Activated CD4-positive, alpha-beta T cell treated with anti-CD3 and anti-CD28 coated beads, Interleukin-2, amount 10 ng/mL, durations not matched to agents 7 days and 5 days (primary cell): ENCODE measurements around the gene ACAA2. TPM values are rescaled to one million over a fixed set of nuclear protein-coding genes. Genes with fewer than 3 reads are reported as not detected.

Experiments used
- CTCF ChIA-PET: fragments of 350-600 bp; sonication (Branson Sonifier 250); formaldehyde crosslinking; loops from one replicate; lab custom pipeline; 2021; ENCODE audit warnings: antibody characterized with exemption; lab: Charles Lee
- POLR2A ChIA-PET: fragments of 350-600 bp; sonication (Branson Sonifier 250); formaldehyde crosslinking; loops from one replicate; lab custom pipeline; 2021; ENCODE audit warnings: antibody characterized with exemption; lab: Charles Lee
- DNase-seq: peaks from one replicate; pipeline ENCODE4 v3.0.0-alpha.2; 2020
- H3K27ac Mint-ChIP-seq: one replicate; pipeline ENCODE4 v1.8.0; 2021; ENCODE audit warnings: mild to moderate bottlenecking, moderate library complexity, mixed read lengths
- H3K27me3 Mint-ChIP-seq: one replicate; pipeline ENCODE4 v1.8.0; 2021; ENCODE audit warnings: mixed read lengths
- H3K36me3 Mint-ChIP-seq: one replicate; pipeline ENCODE4 v1.8.0; 2021; ENCODE audit warnings: low read depth, mixed read lengths
- H3K4me1 Mint-ChIP-seq: one replicate; pipeline ENCODE4 v1.8.0; 2021; ENCODE audit warnings: mixed read lengths
- H3K4me3 Mint-ChIP-seq: one replicate; pipeline ENCODE4 v1.8.0; 2021; ENCODE audit warnings: mild to moderate bottlenecking, moderate library complexity, mixed read lengths
- H3K9me3 Mint-ChIP-seq: one replicate; pipeline ENCODE4 v1.8.0; 2021; ENCODE audit warnings: mixed read lengths
- total RNA-seq, 2 experiments: library from RNA; stranded (reverse); gene quantifications; one replicate each; pipeline ENCODE4 v1.2.3, GENCODE V29; 2021

Gene ACAA2, protein sequence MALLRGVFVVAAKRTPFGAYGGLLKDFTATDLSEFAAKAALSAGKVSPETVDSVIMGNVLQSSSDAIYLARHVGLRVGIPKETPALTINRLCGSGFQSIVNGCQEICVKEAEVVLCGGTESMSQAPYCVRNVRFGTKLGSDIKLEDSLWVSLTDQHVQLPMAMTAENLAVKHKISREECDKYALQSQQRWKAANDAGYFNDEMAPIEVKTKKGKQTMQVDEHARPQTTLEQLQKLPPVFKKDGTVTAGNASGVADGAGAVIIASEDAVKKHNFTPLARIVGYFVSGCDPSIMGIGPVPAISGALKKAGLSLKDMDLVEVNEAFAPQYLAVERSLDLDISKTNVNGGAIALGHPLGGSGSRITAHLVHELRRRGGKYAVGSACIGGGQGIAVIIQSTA
- total RNA-seq: 10 to 100 TPM; 88.3 to 91.2 TPM

DNA sequence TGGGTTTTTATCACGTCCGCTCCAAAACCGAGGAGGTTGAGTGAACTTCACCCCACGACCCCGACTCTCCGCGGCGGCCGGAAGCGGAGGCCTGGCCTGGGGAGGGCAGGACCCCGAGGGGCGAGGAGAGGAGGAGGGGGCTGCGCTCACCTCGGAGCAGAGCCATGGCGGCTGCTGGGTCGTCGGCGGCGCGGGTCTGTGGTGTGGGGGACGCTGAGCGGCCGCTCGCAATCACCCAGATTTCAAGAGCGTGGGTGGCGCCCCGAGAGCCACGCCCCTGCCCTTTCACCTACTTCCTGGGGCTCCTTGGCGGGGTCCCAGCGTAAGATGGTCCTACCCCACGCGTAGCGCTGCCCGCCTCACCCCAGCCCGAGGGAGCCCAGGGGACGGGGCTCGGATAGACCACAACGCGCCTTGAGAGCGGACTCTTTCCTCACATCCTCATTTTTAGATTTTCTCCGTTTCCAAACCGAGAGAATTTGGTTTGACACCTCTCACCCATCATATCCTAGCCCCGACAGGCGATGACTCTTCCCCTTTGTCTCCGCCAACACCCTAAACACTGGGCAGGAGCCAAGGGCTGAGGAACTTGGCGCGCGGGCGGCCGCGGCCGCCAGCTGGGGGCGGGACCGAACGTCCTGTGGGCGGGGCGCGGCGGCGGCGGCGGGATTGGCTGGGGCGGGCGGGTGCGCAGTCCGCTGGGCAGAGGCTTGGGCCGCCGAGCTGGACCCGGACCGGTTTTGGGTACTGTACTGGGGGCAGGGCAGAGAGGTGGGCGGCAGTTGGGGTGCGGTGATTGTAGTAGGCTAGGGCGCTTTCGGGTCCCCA, at the start of gene ACAA2:
Gene ACAA2, minus strand, starts transcription at position 215 of the 828 bp plus-strand sequence. Its CDS starts 49 bp downstream, at position 166.
- Mint-ChIP-seq H3K9me3 (peaks cover 14% of the 10 kb centered on the region), H3K4me1 (peaks cover 59% of the 10 kb centered on the region), H3K27ac (peak within 1 kb of the TSS; percentile 99), H3K4me3 (peak within 1 kb of the TSS; percentile 97), H3K36me3 (peaks cover 63% of the 10 kb centered on the region), H3K27me3 (no peaks in the 10 kb centered on the region)
- DNase-seq: peak; percentile 80
- CTCF ChIA-PET: no interaction called here
- POLR2A ChIA-PET: no interaction called here

- Mint-ChIP-seq H3K27me3 (no peaks in the 10 kb centered on the region), H3K36me3 (no peaks in the 10 kb centered on the region), H3K4me1 (no peaks in the 10 kb centered on the region), H3K9me3 (no peaks in the 10 kb centered on the region), H3K4me3 (no peak overlapping the region), H3K27ac (no peak overlapping the region)
- ChIA-PET CTCF (interaction anchor here (0.6 to 1.1 kb wide), 3 partner anchors 13 to 352 kb away, joined by 3 to 5 read pairs (median 4); no protein-coding TSS in a partner anchor), POLR2A (no interaction called here)
- DNase-seq: no peak
Measured at GRCh38 chr18:49862656-49863385, 49.5 kb upstream of the ACAA2 start.

- no peak overlapping the region for H3K4me3 Mint-ChIP-seq
- ChIA-PET POLR2A (no interaction called here), CTCF (interaction anchor here (1.0 to 1.6 kb wide), 3 partner anchors 13 to 302 kb away, joined by 3 read pairs; no protein-coding TSS in a partner anchor)
- no peak overlapping the region for H3K27ac Mint-ChIP-seq
- H3K36me3 Mint-ChIP-seq: no peaks in the 10 kb centered on the region
- H3K4me1 Mint-ChIP-seq: no peaks in the 10 kb centered on the region
- H3K27me3 Mint-ChIP-seq: no peaks in the 10 kb centered on the region
- peak; percentile 13 for DNase-seq
- H3K9me3 Mint-ChIP-seq: no peaks in the 10 kb centered on the region
Measured at GRCh38 chr18:49861659-49862058, 48.3 kb upstream of the ACAA2 start.

GRCh38 chr18:49859725-49860124, 46.4 kb upstream of the ACAA2 start:
- Mint-ChIP-seq H3K27me3 (no peaks in the 10 kb centered on the region), H3K36me3 (no peaks in the 10 kb centered on the region), H3K4me3 (no peak overlapping the region), H3K27ac (no peak overlapping the region), H3K4me1 (no peaks in the 10 kb centered on the region), H3K9me3 (no peaks in the 10 kb centered on the region)
- DNase-seq: no peak
- ChIA-PET POLR2A (no interaction called here), CTCF (interaction anchor here (0.6 to 2.1 kb wide), 5 partner anchors 14 to 345 kb away, joined by 3 to 8 read pairs (median 4); no protein-coding TSS in a partner anchor)

GRCh38 chr18:49859021-49859359, 45.7 kb upstream of the ACAA2 start:
- no peak overlapping the region for H3K27ac Mint-ChIP-seq
- no peaks in the 10 kb centered on the region for H3K4me1 Mint-ChIP-seq
- no peak for DNase-seq
- no peaks in the 10 kb centered on the region for H3K36me3 Mint-ChIP-seq
- H3K9me3 Mint-ChIP-seq: no peaks in the 10 kb centered on the region
- ChIA-PET POLR2A (no interaction called here), CTCF (interaction anchor here (0.7 to 2.1 kb wide), 13 partner anchors 10 to 399 kb away, joined by 3 to 8 read pairs (median 3); partner anchors contain the start of gene DYM)
- no peak overlapping the region for H3K4me3 Mint-ChIP-seq
- no peaks in the 10 kb centered on the region for H3K27me3 Mint-ChIP-seq

- no peak overlapping the region for H3K4me3 Mint-ChIP-seq
- peak; percentile 61 for DNase-seq
- CTCF ChIA-PET: interaction anchor here (0.6 to 2.1 kb wide), 16 partner anchors 10 to 855 kb away, joined by 3 to 8 read pairs (median 3); partner anchors contain the start of gene DYM
- POLR2A ChIA-PET: no interaction called here
- no peaks in the 10 kb centered on the region for H3K36me3 Mint-ChIP-seq
- H3K27me3 Mint-ChIP-seq: no peaks in the 10 kb centered on the region
- H3K27ac Mint-ChIP-seq: no peak overlapping the region
- H3K4me1 Mint-ChIP-seq: no peaks in the 10 kb centered on the region
- no peaks in the 10 kb centered on the region for H3K9me3 Mint-ChIP-seq
Measured at GRCh38 chr18:49858309-49859020, 45.1 kb upstream of the ACAA2 start.

DNA sequence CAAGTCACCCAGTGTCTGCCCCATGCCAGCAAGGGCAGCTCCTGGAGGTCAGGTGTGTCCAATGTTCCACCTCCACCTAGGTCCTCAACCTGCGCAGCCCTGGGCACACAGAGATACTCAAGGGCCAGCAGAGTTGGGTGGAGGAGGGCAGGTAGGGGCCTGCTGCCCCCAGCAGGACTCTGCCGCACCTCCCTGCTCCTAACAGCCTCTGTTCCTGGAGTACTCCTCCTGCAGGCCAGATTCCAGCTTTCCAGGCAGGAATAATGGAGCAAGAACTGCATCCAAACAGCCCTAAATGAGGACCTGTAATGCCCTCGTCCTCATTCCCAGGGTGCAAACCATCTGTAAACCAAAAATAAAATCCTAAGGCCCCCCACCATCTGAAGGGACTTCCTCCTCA, 44.4 kb upstream of the ACAA2 start:
- ChIA-PET POLR2A (no interaction called here), CTCF (interaction anchor here (1.1 to 1.5 kb wide), 7 partner anchors 9 to 397 kb away, joined by 3 to 8 read pairs (median 3); partner anchors contain the start of gene DYM)
- Mint-ChIP-seq H3K4me1 (no peaks in the 10 kb centered on the region), H3K4me3 (no peak overlapping the region), H3K9me3 (no peaks in the 10 kb centered on the region), H3K27ac (no peak overlapping the region), H3K36me3 (no peaks in the 10 kb centered on the region), H3K27me3 (no peaks in the 10 kb centered on the region)
- no peak for DNase-seq

DNA sequence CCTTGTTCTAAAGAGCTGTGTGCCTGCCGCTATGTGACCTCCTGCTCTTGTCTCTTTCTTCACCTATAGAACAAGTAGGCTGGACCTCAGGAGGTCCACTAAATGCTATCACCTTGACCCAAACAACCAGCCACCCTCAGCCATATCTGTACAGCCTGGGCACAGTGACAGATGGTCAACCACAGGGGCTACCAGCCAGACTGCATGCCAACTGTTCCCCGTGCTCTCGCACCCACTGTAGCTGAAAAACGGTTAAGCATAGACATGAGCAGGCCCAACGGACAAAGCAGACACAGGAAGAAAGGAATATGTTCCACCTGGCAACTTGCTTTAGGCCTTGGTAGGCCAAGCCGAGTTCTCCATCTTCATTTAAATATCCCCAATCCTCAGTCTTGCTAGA, 43.2 kb upstream of the ACAA2 start:
- H3K36me3 Mint-ChIP-seq: no peaks in the 10 kb centered on the region
- DNase-seq: no peak
- H3K27ac Mint-ChIP-seq: no peak overlapping the region
- H3K4me3 Mint-ChIP-seq: no peak overlapping the region
- CTCF ChIA-PET: interaction anchor here (1.0 kb wide), 1 partner anchor 20 kb away, joined by 3 read pairs; no protein-coding TSS in a partner anchor
- POLR2A ChIA-PET: no interaction called here
- H3K9me3 Mint-ChIP-seq: no peaks in the 10 kb centered on the region
- no peaks in the 10 kb centered on the region for H3K27me3 Mint-ChIP-seq
- H3K4me1 Mint-ChIP-seq: no peaks in the 10 kb centered on the region

DNA sequence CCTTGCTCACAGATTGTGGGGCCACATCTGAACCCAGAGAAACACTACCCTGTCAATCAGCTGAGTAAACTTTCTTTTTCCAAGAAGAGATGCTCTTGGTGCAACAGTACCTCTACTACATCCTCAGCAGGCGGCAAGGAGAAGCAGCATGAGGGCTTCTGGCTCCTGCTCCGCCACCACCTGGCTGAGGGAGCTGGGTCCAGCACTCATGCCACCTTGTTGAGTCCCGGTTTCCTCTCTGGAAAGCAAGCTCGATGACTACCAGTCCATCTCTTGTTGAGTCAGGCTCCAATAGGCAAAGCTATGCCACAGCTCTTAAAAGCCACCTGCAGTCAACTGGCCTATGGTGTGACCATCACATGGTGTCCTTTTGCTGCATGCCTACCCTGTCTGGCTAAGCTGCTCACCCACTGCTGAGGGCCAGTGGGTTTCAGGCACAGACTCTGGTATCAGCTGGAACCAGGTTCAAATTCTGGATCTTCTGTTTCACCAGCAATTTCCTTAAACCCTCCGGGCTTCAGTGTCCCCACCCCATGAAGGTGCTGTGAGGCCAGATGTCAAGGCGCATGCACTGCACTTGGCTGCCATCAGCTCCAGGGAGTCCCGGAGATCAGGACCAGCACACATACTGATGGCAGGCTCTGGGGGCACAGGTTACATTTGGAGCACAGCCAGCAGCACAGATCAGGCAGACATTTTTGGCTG, 42.5 kb upstream of the ACAA2 start:
- Mint-ChIP-seq H3K4me3 (no peak overlapping the region), H3K4me1 (no peaks in the 10 kb centered on the region), H3K27me3 (no peaks in the 10 kb centered on the region), H3K9me3 (no peaks in the 10 kb centered on the region), H3K27ac (no peak overlapping the region), H3K36me3 (no peaks in the 10 kb centered on the region)
- CTCF ChIA-PET: interaction anchor here (1.0 to 1.1 kb wide), 2 partner anchors 11 to 20 kb away, joined by 3 read pairs; no protein-coding TSS in a partner anchor
- POLR2A ChIA-PET: no interaction called here
- no peak for DNase-seq

- Mint-ChIP-seq H3K4me1 (no peaks in the 10 kb centered on the region), H3K27ac (no peak overlapping the region), H3K36me3 (no peaks in the 10 kb centered on the region), H3K4me3 (no peak overlapping the region), H3K9me3 (no peaks in the 10 kb centered on the region), H3K27me3 (no peaks in the 10 kb centered on the region)
- POLR2A ChIA-PET: interaction anchor here (0.7 kb wide), 1 partner anchor 95 kb away, joined by 3 read pairs; no protein-coding TSS in a partner anchor
- no peak for DNase-seq
- CTCF ChIA-PET: no interaction called here
Measured at GRCh38 chr18:49854681-49855080, 41.3 kb upstream of the ACAA2 start.

DNA sequence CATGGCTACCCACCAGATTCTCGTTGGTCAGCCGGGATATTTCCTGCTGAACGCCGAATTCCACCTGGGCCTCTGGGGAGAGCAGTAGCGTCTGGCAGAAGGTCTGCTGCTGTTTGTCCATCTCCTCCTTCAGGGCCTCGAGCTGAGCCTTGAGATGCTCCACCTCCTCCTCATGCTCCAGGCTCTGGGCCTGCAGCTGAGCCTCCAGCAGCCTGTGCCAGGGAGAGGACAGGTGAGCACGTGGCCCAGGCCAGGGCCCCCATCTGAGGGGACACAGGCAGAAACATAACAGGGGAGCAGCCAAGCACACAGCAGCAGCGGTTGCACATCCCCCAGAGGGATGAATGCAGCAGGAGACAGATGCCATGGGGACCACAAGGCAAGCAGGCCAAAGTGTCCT, 40.1 kb upstream of the ACAA2 start:
- no peaks in the 10 kb centered on the region for H3K9me3 Mint-ChIP-seq
- no peak overlapping the region for H3K27ac Mint-ChIP-seq
- ChIA-PET CTCF (no interaction called here), POLR2A (no interaction called here)
- peaks cover 1% of the 10 kb centered on the region for H3K4me1 Mint-ChIP-seq
- H3K36me3 Mint-ChIP-seq: no peaks in the 10 kb centered on the region
- no peak for DNase-seq
- no peak overlapping the region for H3K4me3 Mint-ChIP-seq
- H3K27me3 Mint-ChIP-seq: peaks cover 3% of the 10 kb centered on the region
